DOHH2 (cell line): ENCODE measurements around the gene NRK.

Experiments used
- CTCF ChIP-seq: fragments of 200-600 bp; sonication (generic); IDR thresholded peaks from one replicate; pipeline ENCODE4 v1.5.1; 2014; ENCODE audit warnings: antibody characterized with exemption, mild to moderate bottlenecking, low read depth, low read length; ENCODE audit not compliant: poor library complexity, severe bottlenecking
- EZH2phosphoT487 ChIP-seq: fragments of 200-600 bp; sonication (generic); IDR thresholded peaks from 2 replicates; pipeline ENCODE4 v1.6.1; 2017; ENCODE audit warnings: borderline replicate concordance, mild to moderate bottlenecking, antibody characterized with exemption, low read length, moderate library complexity, mixed read lengths

DNA sequence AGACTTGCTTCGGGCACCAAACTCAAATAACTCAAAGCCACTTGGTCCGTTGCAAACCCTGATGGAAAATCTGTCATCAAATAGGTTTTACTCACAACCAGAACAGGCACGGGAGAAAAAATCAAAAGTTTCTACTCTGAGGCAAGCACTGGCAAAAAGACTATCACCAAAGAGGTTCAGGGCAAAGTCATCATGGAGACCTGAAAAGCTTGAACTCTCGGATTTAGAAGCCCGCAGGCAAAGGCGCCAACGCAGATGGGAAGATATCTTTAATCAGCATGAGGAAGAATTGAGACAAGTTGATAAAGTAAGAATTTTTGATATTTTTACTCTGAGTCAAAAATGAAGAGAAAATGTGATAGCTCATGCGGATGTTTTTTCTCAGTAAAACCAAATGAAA, 87.2 kb downstream of the NRK start:
- TF ChIP-seq EZH2phosphoT487 (no peak), CTCF (no peak)
